ENCODE measurements around the gene SCUBE1.

The SCUBE1 gene

DNA sequence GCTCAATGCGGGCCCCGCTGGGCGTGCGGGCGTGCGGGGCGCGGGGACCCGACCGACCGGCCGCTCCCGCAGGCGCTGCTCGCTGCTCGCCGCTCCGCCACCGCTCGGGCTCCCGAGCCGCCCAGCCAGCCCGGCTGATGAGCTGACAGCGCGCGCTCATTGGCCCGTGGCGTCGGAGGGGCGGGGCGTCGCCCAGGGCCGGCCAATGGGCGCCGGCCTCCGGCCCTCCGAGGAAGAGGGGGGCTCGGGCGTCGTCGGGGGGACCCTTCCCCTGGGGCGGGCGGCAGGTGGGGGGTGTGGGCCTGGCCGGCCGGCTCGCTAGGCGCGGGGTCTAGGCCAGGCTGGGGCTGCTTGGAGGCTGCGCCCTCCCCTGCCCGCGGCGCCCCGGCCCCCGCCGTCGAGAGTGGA is at the start of gene SCUBE1:
Gene SCUBE1 (minus strand): TSS at position 111 of the 408 bp plus-strand sequence. CDS start 111 bp downstream, outside the sequence.
- DNase-seq, result peak; percentile 22

DNA sequence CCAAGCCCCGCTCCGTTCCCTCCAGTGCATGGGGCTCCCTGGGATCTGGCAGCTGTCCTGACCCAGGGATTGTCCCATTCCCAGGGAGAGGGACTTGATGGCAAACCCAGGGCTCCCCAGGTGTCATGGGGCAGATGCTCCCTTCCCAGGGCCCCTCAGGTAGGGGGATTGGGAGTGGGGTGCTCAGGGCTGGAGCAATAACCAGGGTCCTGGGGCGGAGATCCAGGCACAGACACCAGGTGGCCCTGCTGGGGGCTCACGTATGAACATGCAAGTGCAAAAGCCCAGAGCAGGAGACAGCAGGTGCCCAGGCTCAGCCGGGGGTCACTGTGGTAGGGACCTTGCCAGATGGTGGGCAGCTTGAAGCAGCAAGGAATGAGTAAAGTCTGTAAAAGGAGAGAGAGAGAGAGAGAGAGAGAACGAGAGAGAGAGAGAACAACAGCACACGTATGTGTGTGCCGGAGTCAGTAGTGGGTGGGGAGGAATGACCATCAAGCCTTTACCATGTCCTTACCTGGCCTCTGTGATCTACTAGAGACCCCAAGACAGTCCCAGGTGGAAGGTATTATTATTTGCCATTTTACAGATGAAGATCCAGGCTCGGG is 49.3 kb upstream of the SCUBE1 start:
- no peak for DNase-seq

DNA sequence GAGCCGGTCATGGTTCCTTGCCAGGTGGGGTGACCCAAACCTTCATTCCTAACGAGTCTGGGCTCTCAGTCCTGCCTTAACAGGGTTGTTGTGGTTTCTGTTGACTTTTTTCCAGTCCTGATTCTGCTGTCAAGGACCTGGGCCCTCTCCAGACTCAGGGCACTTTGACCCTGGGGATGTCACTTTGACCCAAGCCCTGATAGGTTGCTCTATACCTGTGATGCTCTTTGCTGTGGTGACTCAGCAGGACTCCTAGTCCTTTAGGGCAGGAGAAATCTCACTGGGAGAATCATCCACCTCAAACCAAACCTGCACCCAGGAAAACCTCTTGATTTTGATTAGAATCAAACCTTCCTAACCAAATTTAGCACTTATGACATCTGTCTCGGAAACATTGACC is 48.1 kb upstream of the SCUBE1 start:
- DNase-seq, result no peak

DNA sequence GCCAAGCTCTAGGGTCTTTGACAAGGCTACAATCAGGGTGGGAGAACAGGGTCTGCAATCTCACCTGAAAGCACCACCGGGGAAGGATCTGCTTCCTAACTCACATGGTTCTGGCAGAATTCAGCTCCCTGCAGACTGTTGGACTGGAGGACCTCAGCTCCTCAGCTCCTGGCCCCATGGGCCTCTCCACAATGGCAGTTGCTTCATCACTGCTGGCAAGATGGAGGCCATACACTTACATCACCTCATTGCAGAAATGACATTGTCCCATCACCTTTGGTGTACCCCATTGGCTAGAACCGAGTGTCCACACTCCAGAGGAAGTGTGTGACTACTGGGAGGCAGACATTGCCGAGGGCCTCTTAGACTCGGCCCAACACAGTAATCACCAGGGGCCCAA is 47.7 kb upstream of the SCUBE1 start:
- DNase-seq, result no peak

DNA sequence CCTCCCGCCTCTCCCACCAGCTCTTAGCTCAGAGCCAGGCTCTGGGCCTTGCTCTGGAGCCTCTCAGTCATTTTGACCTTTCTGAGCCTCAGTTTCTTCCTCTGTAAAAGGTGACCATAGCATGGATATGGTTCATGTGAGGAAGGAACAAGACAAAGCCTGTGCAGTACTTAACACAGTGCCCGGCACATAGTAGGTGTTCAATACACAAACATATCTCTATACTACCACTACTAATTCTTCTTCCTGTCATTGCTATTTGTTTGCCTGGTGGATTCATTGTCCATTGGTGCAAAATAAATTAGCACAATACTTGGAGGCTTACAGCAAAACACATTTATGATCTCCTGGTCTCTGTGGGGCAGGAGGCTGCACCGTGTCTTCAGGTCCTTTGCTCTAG is 47.0 kb upstream of the SCUBE1 start:
- no peak for DNase-seq

DNA sequence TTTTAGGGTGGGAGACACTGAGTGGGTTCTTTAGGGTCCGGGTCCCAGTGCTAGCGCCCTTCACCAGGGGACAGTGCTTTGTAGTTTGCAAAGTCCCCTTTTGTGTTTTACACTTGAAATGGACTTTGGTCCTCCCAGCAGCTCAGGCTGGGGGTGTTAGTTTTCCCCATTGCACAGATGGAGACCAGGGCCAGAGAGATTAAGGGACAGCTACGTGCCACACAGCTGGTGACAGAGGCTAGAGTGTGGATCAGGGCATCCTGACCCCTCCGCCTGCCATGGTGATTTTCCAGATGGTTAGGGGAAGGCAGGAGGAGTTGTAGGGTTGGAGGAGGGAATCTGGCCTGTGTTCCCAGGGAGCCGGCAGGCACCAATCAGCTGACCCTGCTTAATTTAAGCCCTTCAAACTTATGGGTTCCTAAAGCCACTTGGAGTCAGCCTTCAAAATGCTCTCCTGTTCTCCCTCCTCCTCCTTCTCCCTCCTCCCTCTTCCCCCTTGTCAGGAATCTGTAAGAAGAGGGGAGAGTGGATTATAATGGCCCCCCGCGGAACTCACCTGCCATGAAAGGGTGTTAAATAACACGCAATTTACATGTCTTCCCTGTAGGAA is 46.2 kb upstream of the SCUBE1 start:
- DNase-seq, result no peak

DNA sequence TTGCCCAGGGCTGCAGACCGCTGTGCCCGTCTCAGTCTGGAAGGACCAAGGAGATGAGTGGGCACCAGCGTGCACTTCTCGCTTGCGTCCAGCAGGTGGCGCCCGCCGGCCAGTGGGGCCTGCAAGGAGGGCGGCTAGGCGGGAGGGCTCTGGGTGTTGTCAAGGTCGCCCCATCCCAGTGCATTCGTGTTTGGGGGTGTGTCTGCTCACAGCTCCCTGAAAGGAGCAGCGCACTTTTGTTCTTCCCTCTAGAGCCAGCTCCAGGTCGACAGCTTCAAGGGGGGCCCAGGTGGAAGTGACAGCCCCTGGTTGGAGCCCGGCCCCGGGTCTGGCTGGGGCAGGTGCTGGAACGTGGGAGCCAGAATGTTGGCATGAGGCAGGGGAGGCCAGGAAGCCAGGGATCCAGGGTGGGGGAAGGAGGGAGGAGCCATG is 45.3 kb upstream of the SCUBE1 start:
- DNase-seq, result peak; percentile 76

DNA sequence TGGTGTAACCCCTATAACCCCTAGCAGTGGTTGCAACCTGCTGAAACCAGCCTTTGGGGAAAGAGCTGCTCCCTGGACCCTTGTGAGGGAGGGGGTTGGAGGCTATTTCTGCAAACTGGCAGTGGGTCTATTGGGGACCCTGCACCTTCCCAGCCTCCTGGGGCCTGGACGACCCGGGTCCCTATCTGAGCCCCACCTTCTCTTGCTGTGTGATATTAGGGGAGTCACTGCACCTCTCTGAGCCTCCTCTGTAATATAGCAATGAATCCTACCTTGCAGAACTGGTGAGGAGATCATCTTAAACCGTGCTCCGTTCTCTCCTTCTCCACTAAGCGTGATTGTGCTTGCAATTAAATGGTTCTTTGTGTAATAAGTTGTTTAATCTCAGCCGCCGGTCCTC is 44.6 kb upstream of the SCUBE1 start:
- no peak for DNase-seq

DNA sequence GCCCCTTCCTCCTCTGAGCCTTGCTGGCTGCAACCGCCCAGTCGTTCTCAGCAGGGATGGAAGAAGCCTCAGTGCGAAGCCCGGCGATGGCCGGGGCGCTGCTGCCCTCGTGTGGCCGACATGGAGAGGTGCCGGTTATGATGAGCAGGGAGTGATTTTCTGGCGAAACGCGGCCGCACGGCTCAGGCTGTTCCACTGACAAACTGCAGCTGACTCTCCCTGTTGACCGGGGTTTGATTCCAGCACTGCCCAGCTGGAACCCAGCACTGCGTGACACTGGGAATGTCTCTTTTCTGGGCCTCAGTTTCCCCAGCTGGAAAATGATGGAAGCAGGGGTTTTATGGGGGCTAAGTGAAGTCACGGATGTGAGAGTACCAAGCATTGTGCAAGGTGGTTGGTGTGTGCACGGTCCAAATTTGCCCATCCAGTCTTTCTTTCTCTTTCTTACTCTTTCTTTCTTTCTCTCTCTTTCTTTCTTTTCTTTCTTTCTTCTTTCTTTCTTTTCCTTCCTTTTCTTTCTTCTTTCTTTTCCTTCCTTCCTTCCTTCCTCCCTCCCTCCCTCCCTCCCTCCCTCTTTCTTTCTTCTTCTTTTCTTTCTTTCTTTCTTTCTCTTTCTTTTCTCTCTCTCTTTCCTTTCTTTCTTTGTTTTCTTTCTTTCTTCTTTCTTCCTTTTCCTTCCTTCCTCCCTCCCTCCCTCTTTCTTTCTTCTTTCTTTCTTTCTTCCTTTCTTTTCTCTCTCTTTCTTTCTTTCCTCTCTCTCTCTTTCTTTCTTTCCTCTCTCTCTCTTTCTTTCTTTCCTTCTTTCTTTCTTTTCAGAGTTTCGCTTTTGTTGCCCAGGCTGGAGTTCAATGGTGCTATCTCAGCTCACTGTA is 42.8 kb upstream of the SCUBE1 start:
- peak; percentile 71 for DNase-seq

DNA sequence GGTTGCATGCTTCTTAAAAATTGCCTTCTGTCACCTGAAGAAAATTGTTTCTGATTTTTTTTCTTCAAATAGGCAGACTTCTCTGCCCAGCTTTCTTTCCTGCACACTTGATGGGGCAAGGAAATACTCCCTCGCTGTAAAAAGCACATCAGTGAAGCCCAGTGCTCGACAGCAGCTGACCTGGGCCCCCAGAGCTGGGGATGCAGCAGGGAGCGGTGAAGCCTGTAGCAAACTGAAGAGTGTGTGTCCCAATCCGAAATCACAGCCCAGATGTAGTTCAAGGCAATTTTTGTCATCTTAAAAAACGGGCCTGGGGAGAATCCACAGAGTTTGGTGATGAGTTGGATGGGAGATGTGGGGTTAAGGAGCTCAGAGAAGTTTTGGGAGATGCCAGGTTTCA is 41.7 kb upstream of the SCUBE1 start:
- DNase-seq, result no peak

DNA sequence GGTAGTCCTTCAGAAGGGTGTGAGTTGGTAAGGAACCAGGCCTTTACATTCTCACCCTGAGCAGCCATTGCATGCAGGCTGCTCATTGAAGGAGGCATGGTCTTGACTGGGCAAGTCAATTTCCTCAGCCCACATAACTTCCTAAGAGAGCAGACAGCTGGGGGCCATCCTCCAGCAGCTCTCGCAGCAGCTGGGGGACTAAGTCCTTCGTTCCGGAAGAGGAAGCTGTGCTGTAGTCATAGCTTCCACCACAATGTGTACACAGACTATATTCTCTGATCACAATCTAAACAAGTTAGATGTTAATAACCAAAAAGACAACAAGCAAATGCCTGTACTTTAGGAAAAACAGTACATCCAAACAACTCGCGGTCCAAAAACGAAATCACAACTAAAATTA is 38.5 kb upstream of the SCUBE1 start:
- DNase-seq, result no peak

DNA sequence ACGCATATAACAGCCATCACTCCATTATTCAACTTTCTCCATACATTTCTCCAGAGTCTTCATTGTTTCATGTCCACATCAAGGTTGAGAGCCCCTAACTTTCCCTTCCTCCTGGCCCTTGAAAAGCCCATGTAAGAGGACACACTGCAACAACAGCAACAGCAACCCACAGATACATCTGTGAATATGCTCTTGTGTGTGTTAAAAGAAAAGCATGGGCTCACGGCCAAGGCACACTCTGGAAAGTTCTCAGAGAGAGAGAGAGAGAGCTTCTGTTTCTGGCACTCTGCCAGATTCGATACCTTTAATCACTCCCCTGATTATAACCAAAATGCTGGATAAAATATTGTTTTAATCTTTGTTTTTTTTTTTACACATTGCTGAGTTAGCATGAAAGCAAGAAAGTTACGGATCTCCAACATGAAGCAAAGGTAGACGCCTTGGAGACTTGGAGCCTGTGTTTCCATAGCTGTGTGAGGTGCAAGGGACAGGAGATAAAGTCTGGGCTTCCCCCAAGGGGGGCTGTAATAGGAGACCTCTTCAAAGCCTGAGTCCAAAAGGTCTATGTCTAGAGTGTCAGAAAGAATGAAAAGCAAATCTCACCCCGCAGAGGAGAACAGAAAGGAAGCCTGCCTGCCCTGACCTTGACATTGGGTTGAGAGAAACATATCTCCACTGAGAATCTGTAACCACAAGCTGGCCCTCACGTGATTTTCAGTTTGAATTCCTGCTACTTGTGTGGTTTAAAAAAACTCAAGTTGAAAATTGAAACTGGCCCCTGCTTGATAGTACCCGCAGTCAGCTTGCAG is 34.9 kb upstream of the SCUBE1 start:
- DNase-seq, result no peak

DNA sequence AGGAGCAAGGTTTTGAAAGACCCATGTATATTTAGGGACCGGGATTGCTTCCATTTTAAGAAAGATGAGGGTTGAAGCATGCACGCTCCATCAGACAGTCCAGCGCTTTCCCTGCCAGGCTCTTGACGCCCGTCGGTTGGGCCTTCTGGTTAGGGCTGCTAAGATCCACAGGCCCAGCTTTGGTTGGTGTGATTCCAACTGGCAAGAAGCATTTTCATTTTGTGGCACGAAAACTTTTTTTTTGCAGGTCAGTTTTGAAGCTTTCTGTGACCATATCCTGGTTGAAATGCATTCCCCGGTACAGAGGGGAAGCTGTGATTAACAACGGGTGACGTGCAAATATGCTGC is 34.4 kb upstream of the SCUBE1 start:
- DNase-seq, result no peak

DNA sequence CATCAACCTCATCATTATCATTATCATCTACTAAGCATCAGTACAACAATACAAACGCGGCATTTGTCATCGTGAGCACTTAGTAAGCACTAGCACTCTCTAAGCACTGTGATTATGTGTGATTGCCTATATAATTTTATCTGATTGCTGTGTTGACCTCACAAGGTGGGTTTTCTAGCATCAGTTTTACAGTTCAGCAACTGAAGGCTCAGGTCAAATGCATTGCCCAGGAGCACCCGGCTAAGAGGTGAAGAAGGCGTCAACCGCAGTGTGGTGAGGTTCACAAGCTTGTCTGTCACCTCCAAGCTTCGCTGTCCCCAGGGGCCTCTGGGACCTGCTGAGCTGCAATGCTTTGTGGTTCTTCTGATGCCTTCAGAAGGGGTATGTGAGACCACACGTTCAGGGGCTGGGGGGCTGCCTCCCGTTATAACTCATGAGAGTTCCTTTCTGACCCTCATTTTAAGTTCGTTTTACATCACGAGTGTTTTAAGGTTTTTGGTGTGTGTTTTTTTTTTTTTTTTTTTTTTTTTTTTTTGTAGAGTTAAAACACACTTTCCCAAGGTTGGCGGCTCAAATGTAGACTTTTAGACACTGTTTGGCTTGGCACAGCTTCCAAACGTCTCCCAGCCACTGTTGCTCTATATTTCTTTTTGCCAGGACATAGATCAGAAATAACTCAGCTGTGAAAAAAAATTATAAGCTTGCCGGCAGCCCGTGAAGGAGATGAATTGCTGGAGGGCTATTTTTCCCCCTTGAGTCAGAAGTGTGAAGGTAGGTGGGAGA is 33.8 kb upstream of the SCUBE1 start:
- no peak for DNase-seq

DNA sequence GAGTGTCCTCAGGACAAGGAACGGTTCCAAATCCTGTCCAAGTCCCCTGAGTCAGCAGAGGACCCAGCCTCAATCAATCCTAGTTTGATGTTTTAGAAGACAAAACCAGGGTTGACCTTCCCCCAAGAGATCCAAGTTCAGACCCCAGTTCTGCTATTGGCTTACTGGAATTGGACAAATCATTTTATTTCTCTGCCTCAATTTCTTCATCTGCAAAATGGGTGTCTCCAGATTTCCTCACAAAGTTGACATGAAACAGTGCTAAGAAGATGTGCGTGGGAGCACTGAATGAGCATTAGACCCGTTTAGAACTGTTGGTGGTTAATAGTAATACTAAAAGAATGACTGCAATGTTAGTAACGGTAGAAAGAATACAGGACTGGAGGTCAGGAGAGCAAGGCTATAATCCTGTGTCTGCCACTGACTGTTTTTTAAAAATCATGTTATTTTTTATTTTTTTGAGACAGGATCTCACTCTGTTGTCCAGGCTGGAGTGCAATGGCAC is 32.8 kb upstream of the SCUBE1 start:
- DNase-seq, result no peak

DNA sequence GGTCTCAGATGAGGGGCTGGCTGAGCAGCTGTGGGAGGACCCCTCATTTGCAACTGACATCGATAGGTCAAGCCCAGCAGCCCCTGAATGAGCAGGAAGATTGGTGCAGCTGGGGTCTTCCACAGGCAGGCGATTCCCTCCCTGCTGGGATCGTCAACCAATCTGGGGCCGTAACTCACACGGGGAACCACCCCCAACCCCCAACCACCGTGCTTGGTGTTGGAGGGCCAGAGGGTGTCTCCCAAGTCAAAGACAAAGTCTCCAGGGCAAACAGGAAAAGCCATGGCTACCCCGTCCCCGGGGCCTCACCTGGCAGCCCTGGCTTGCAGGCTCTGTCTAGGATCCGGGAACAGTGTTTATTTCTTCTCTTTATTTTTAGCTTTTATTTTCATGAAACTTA is 26.9 kb upstream of the SCUBE1 start:
- no peak for DNase-seq

DNA sequence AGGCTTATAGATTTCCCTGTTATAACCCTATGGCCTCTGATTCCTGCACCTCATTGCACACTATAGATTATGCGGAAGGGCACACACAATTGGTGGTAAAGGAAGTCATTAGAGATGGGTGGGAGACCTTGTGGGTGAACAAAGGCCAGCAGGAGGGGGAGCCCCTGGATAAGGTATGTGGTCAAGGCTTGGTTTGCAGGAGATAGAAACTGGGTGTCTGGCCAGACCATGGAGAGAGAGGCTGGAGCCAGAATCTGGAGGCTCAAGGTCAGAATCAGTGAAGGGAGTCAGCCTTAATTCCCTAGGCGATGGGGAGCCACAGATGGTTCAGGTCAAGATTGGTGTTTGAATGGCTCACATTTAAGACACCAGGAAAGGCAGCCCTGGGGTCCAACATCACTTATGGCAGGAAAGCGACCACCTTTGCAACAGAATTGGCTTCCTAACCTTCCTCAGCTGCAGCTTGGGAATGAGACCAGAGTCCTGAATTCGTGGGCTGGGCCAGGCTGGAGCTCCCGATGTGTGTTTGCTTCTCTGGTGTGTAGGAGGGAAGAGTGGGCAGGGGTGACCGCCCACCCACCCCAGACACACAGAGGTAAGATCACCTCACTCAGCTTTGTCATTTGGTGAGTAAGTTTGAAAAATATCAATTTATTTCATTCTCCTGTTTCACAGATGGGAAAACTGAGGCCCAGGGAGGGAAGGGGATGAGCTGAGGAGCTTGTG is 22.7 kb upstream of the SCUBE1 start:
- no peak for DNase-seq

DNA sequence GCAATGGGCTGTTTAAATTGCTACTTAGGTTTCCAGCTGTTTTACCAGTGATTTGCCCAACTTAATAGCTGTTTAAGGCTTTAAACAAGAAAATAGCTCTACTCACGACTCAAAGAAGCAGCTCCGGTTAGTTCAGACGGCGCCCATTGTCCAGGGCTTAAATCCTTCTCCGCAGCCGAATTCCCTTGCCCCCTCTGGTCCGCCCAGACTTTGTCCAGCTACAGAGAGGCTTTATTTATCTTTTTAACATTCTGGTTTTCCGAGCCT is 20.9 kb upstream of the SCUBE1 start:
- DNase-seq, result no peak

DNA sequence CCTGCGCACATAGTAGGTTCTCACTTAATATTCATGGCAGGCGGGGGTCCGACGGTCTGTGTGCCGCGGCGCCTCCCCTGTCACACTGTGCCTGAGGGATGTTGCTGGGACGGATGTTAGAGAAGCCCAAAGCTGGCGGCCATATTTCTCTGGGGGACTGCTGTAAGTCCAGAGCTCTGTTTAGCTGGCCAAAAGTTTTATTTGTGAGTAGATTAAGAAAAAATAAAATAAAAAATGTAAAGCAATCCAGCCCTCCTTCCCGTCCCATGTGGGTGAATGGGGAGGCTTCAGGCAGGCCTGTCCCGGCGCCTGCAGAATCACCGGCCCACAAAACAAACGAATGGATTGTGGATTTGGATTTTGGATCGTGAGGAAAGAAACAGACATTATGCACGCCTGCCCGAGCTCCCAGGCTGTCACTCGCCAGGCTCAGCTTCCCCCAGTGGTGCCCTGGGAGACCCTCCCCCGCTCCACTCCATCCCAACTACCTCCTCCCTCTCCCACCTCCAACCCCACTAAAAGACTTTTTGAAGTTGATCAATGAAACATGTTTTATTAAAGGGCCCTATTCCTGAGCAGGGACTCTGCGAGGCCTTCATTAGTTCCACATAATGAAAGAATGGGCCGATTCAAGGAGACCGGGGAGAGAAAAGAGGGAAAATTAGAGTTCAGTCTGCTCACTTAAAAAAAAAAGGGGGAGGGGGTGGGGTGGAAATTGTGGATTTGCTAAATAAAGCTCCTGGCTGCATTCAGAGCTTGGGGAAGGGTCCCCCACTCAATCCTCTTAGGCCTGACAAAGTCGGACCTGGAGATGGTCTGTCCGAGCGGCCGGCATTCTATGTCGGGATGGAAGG is 20.4 kb upstream of the SCUBE1 start:
- DNase-seq, result no peak

DNA sequence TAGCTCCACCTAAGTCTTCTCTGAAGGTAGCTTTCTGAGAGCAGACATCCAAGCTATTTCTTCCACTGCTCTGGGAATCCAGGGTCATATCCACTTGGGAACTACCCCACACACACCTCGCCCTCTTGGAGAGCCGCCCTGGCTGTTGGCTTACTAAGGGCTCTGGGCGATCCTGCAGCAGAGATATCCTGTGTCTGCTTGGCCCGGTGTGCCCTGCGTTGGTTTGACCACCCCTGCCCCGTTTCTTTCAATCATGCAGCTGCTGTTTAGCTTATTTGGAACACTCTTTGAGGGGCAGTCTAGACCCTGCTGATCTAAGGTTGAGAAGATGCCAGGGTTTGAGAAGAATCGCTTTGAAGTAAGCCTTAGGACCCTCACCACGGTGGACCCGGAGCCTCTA is 17.4 kb upstream of the SCUBE1 start:
- no peak for DNase-seq

DNA sequence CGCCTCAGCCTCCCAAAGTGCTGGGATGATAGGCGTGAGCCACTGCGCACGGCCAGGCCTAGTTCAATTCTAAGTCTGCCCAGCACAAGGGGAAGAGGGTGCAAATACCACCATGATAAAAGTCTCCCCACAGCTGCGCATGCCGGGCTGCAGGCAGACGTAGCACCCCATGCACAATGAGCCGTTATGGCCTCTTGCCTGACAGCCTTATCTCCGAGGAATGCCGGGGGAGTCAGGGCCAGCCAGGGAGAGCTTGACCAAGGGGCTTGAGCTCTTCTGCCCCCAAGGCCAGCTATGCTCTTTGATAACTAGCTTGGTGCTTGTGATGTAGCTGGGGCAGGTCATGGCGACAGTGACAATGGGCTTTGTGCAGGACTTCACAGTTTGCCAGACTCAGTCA is 13.7 kb upstream of the SCUBE1 start:
- no peak for DNase-seq

Data from stimulated activated CD4-positive, alpha-beta T cell treated with anti-CD3 and anti-CD28 coated beads, Interleukin-1b, Interleukin-23, amount 100 ng/mL, for 48 hours (primary cell).